Psoas muscle (tissue), 8 donors: ENCODE results near the gene GNMT. TPM values are rescaled to one million over a fixed set of nuclear protein-coding genes. Genes with fewer than 3 reads are reported as not detected.

Source experiments
- ATAC-seq, 4 donors: fragments of 200-7000 bp; cut with Tn5 transposase; one replicate each; pipeline ENCODE4 v1.9.1; 2020; ENCODE audit warnings: moderate library complexity in 3 of 4, mild to moderate bottlenecking in 2 of 4
- DNase-seq, 2 donors: peaks; one replicate each; pipeline ENCODE4 v3.0.0-alpha.2; 2020
- H3K27ac ChIP-seq: fragments of 200-600 bp; one replicate; pipeline ENCODE4 v1.8.0; 2022
- H3K27me3 ChIP-seq, 3 donors: fragments of 200-600 bp in 1 of 3; one replicate each; pipeline versions ENCODE4 v1.6.1 to v1.8.0; 2013 to 2022; ENCODE audit warnings: low read length in 2 of 3, mild to moderate bottlenecking in 2 of 3, moderate library complexity in 1 of 3; ENCODE audit not compliant: insufficient read depth in 3 of 3
- H3K36me3 ChIP-seq, 2 donors: fragments of 200-600 bp in 1 of 2; one replicate each; pipeline versions ENCODE4 v1.6.1 to v1.8.0; 2013 to 2022; ENCODE audit warnings: low read depth in 1 of 2, mild to moderate bottlenecking in 1 of 2, moderate library complexity in 1 of 2; ENCODE audit not compliant: insufficient read depth in 1 of 2
- H3K4me1 ChIP-seq: fragments of 200-600 bp; one replicate; pipeline ENCODE4 v1.8.0; 2022
- H3K4me3 ChIP-seq: fragments of 200-600 bp; one replicate; pipeline ENCODE4 v1.8.0; 2022; ENCODE audit warnings: mild to moderate bottlenecking
- H3K9me3 ChIP-seq: fragments of 200-600 bp; one replicate; pipeline ENCODE4 v1.8.0; 2022
- CTCF ChIP-seq: fragments of 200-600 bp; IDR thresholded peaks from one replicate; pipeline ENCODE4 v1.8.0; 2022; ENCODE audit warnings: antibody characterized with exemption
- WGBS, 3 donors: extraction: QIAGEN DNeasy Blood & Tissue Kit; methylation state at CpG; one replicate each; pipeline versions ENCODE4 v1.1.6 to v1.1.7; 2013; 5-methylcytosine and 5-hydroxymethylcytosine counted together
- intact Hi-C, 2 donors: fragments of 100-400 bp; cut with DNase I; formaldehyde crosslinking; loops; one replicate each; pipeline versions ENCODE4 v1.11.0 to v1.14.2; 2022
- polyA plus RNA-seq, 3 donors: library from polyadenylated mRNA; stranded (reverse); fragments of 200-250 nt; gene quantifications; one replicate each; pipeline ENCODE4 v1.2.3, GENCODE V29; 2013
- total RNA-seq, 4 donors: library from RNA; stranded (reverse); fragmentation: NEBNext Ultra II Directional in 2 of 4; extraction: Animal tissue kit (Norgen Biotek cat#: 25700) in 2 of 4; gene quantifications; one replicate each; pipeline versions ENCODE4 v1.2.1 to v1.2.4, GENCODE V29; 2021 to 2023
- donor health status: healthy with polysubstance abuse.
- donor health status: DM: no; HTN: no; CAD: no; lungs with moderate emphysema.
- donor health status: Bipolar disorder and iron deficiency.
- donor health status: healthy.
- donor health status: DM: yes; HTN: yes; CAD: no.
- donor health status: DM: no; HTN: no; CAD: no.
- donor health status: DM: no; HTN: no; CAD: no.
- donor health status: DM: yes; HTN: yes; CAD: no.

Gene GNMT
- total and polyA plus RNA-seq, 7 donors: 0.09 to 0.74 (median 0.27) TPM; not detected in 1

- H3K27ac ChIP-seq: no peak overlapping the region
- no peaks in the 10 kb centered on the region for H3K9me3 ChIP-seq
- intact Hi-C loops: no loop called here
- H3K4me1 ChIP-seq: peaks cover 6% of the 10 kb centered on the region
- TF ChIP-seq CTCF: no peak
- no peak overlapping the region for H3K4me3 ChIP-seq
- WGBS, 3 donors: 80 to 87% (median 86%) methylated on average over 7 of the region's 7 CpGs
- peaks cover 3 to 53% of the 10 kb centered on the region in 2 donors for H3K36me3 ChIP-seq
- H3K27me3 ChIP-seq: no peaks in the 10 kb centered on the region
- ATAC-seq (no peak), DNase-seq (no peak)
Measured at GRCh38 chr6:42935322-42935721, 25.2 kb upstream of the GNMT start.

GRCh38 chr6:42936398-42936797, 24.2 kb upstream of the GNMT start:
- no peak overlapping the region for H3K4me3 ChIP-seq
- no peaks in the 10 kb centered on the region for H3K4me1 ChIP-seq
- no peak for TF ChIP-seq CTCF
- H3K27ac ChIP-seq: no peak overlapping the region
- intact Hi-C loops: no loop called here
- peaks cover 3 to 53% of the 10 kb centered on the region in 2 donors for H3K36me3 ChIP-seq
- no peaks in the 10 kb centered on the region for H3K27me3 ChIP-seq
- no peak for DNase-seq
- no peaks in the 10 kb centered on the region for H3K9me3 ChIP-seq
- 87 to 95% (median 94%) methylated on average over 11 of the region's 11 CpGs for WGBS, 3 donors
- ATAC-seq: no peak

DNA sequence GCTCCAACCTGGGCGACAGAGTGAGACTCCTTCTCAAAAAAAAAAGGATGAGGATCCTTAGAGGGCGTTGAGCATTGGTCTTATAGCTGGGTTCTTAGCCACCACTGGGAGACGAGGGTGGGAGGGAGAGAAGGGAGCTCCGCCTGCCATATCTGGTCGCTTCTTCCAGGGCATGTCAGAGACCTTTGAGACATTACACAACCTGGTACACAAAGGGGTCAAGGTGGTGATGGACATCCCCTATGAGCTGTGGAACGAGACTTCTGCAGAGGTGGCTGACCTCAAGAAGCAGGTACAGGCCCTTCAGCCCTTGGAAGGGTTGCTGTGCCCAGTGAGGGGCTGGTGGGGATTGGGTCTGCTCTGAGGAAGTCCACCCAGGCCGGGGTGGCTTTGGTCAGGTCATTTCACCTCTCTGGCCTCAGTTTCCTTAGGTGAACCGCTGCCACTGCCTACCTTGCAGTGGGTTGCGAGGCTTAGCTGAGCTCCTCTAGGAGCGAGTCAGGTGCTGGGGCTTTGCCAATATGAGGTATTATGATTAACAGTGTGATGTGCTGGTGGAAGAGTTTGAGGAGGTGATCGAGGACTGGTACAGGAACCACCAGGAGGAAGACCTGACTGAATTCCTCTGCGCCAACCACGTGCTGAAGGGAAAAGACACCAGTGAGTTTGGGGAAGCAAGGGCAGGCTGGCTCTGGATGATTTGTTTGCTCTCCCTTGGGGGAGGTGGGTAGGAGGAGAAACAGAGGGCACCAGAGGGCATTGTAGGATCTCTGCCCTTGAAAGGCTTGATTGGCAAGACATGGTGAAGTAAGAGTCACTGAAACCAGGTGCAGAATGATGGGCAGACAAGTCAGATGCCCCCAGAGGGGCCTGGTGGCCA, 22.8 kb upstream of the GNMT start:
- no peak for TF ChIP-seq CTCF
- intact Hi-C loops: no loop called here
- Histone ChIP-seq H3K9me3 (no peaks in the 10 kb centered on the region), H3K27ac (no peak overlapping the region), H3K36me3 (peaks cover 3 to 57% of the 10 kb centered on the region in 2 donors), H3K4me3 (no peak overlapping the region), H3K4me1 (no peaks in the 10 kb centered on the region), H3K27me3 (no peaks in the 10 kb centered on the region)
- ATAC-seq: no peak
- 93 to 95% (median 93%) methylated on average over 13 of the region's 13 CpGs for WGBS, 3 donors
- no peak for DNase-seq

- ATAC-seq: no peak
Measured at GRCh38 chr6:42938428-42938796, 22.1 kb upstream of the GNMT start.

More at GRCh38 chr6:42938428-42938796, 22.1 kb upstream of the GNMT start:
- 82 to 90% (median 87%) methylated on average over 4 to 5 of the region's 5 CpGs for WGBS, 3 donors
- Histone ChIP-seq H3K4me3 (no peak overlapping the region), H3K27ac (no peak overlapping the region), H3K4me1 (no peaks in the 10 kb centered on the region), H3K27me3 (no peaks in the 10 kb centered on the region), H3K9me3 (no peaks in the 10 kb centered on the region), H3K36me3 (peaks cover 3 to 64% of the 10 kb centered on the region in 2 donors)
- no peak for DNase-seq
- intact Hi-C loops: no loop called here
- TF ChIP-seq CTCF: no peak
